GM12878 (cell line): ENCODE results near the gene KCNB1. TPM values are rescaled to one million over a fixed set of nuclear protein-coding genes. Genes with fewer than 3 reads are reported as not detected.

Experiments
- ATAC-seq: fragments of 200-7000 bp; cut with Tn5 transposase; 3 replicates; pipeline ENCODE4 v1.9.1; 2020; ENCODE audit warnings: mild to moderate bottlenecking, moderate library complexity
- BruUV-seq: library from RNA; stranded (reverse); fragments of 400-500 nt; replicated peaks from 2 replicates; lab custom pipeline; 2021; lab: Mats Ljungman, UMichigan
- CTCF ChIA-PET: fragments of 300-600 bp; sonication (Branson Sonifier 250); formaldehyde crosslinking; extraction: SDS; loops from one replicate; lab custom pipeline; 2021; ENCODE audit warnings: inconsistent platforms; lab: Yijun Ruan, JAX
- POLR2A ChIA-PET: fragments of 350-600 bp; formaldehyde crosslinking; extraction: SDS; loops from one replicate; lab custom pipeline; 2021; ENCODE audit warnings: inconsistent platforms; lab: Charles Lee
- RAD21 ChIA-PET: fragments of 300-600 bp; sonication (Branson Sonifier 250); formaldehyde crosslinking; loops from one replicate; lab custom pipeline; 2023; ENCODE audit warnings: antibody characterized with exemption; ENCODE audit not compliant: unreplicated experiment; lab: Charles Lee
- SMC1A ChIA-PET: fragments of 300-600 bp; sonication (Branson Sonifier 250); formaldehyde crosslinking; loops from one replicate; lab custom pipeline; 2023; ENCODE audit not compliant: unreplicated experiment, uncharacterized antibody; lab: Charles Lee
- DNase-seq: peaks from one replicate; pipeline ENCODE4 v3.0.0-alpha.2; 2011; ENCODE audit warnings: low read depth, low spot score
- FAIRE-seq: peaks from 3 replicates; lab custom pipeline; 2011; peaks lifted over from hg19 to GRCh38; lab: Jason Lieb, UNC
- H2AFZ ChIP-seq: 2 replicates; pipeline ENCODE4 v1.6.0; 2011; ENCODE audit warnings: low read depth, low read length, control low read depth; ENCODE audit not compliant: control insufficient read depth
- H3K27ac ChIP-seq: 2 replicates; pipeline ENCODE4 v1.5.1; 2011; ENCODE audit warnings: control low read depth; ENCODE audit not compliant: control insufficient read depth, insufficient read depth
- H3K27me3 ChIP-seq, 2 experiments: replicated peaks in 1 of 2; 2 replicates each; pipeline versions ENCODE4 v1.6.0 to v1.6.1; 2011; ENCODE audit warnings: low read length in 1 of 2; ENCODE audit not compliant: control insufficient read depth in 2 of 2, insufficient read depth in 2 of 2
- H3K36me3 ChIP-seq, 2 experiments: 2 replicates each; pipeline ENCODE4 v1.5.1; 2011; ENCODE audit warnings: low read length in 1 of 2; ENCODE audit not compliant: control insufficient read depth in 2 of 2, insufficient read depth in 2 of 2
- H3K4me1 ChIP-seq: 2 replicates; pipeline ENCODE4 v1.6.1; 2011; ENCODE audit warnings: mild to moderate bottlenecking, low read length, moderate library complexity, mixed read lengths; ENCODE audit not compliant: control insufficient read depth, insufficient read depth
- H3K4me2 ChIP-seq: 2 replicates; pipeline ENCODE4 v1.6.0; 2011; ENCODE audit warnings: control low read depth; ENCODE audit not compliant: control insufficient read depth, insufficient read depth
- H3K4me3 ChIP-seq: fragments of 200-600 bp; sonication (generic); 2 replicates; pipeline ENCODE4 v1.5.1; 2016
- H3K79me2 ChIP-seq: 2 replicates; pipeline ENCODE4 v1.6.0; 2011; ENCODE audit warnings: low read length; ENCODE audit not compliant: control insufficient read depth, insufficient read depth
- H3K9ac ChIP-seq: 2 replicates; pipeline ENCODE4 v1.8.0; 2011; ENCODE audit warnings: low read length, control low read depth, mixed read lengths; ENCODE audit not compliant: control insufficient read depth, insufficient read depth
- H3K9me3 ChIP-seq: replicated peaks from 3 replicates; pipeline ENCODE4 v1.5.1; 2011; ENCODE audit warnings: mild to moderate bottlenecking, low read length; ENCODE audit not compliant: control insufficient read depth, insufficient read depth
- H4K20me1 ChIP-seq: 2 replicates; pipeline ENCODE4 v1.6.0; 2011; ENCODE audit not compliant: control insufficient read depth, insufficient read depth
- CEBPB ChIP-seq, 2 experiments: fragments of 150-350 bp in 1 of 2; IDR thresholded peaks; 2 replicates each; pipeline ENCODE4 v1.6.1; 2012 to 2014; ENCODE audit warnings: low read depth in 2 of 2, low read length in 2 of 2, borderline replicate concordance in 1 of 2, inconsistent platforms in 1 of 2
- IKZF2 ChIP-seq, 2 experiments: fragments of 450-650 bp; IDR thresholded peaks; 2 replicates each; pipeline ENCODE4 v1.6.1; 2017; ENCODE audit warnings: mild to moderate bottlenecking in 2 of 2, moderate library complexity in 2 of 2
- IRF3 ChIP-seq: fragments of 450-650 bp; IDR thresholded peaks from 2 replicates; pipeline ENCODE4 v1.6.1; 2014; ENCODE audit warnings: mild to moderate bottlenecking
- KLF5 ChIP-seq: fragments of 450-650 bp; IDR thresholded peaks from 2 replicates; pipeline ENCODE4 v1.6.1; 2014; ENCODE audit warnings: mild to moderate bottlenecking; ENCODE audit not compliant: partially characterized antibody
- MEF2A ChIP-seq: IDR thresholded peaks from 2 replicates; pipeline ENCODE4 v1.6.1; 2011; ENCODE audit warnings: low read depth, mild to moderate bottlenecking, low read length, moderate library complexity; ENCODE audit not compliant: insufficient read depth
- MTA2 ChIP-seq: fragments of 450-650 bp; IDR thresholded peaks from 2 replicates; pipeline ENCODE4 v1.6.1; 2016; ENCODE audit warnings: low read depth, mild to moderate bottlenecking, moderate library complexity
- NR2F1 ChIP-seq: fragments of 450-650 bp; conservative IDR thresholded peaks from 2 replicates; pipeline ENCODE4 v1.6.1; 2017; ENCODE audit warnings: mild to moderate bottlenecking
- RB1 ChIP-seq: fragments of 450-650 bp; formaldehyde crosslinking; IDR thresholded peaks from 2 replicates; pipeline ENCODE4 v1.6.1; 2017; ENCODE audit warnings: mild to moderate bottlenecking, borderline replicate concordance
- RBBP5 ChIP-seq: fragments of 200-600 bp; sonication (generic); conservative IDR thresholded peaks from 2 replicates; pipeline ENCODE4 v1.6.1; 2016
- RELA ChIP-seq: fragments of 450-650 bp; IDR thresholded peaks from 2 replicates; pipeline ENCODE4 v1.8.0; 2014; ENCODE audit warnings: borderline replicate concordance; ENCODE audit not compliant: partially characterized antibody
- REST ChIP-seq: IDR thresholded peaks from 2 replicates; pipeline ENCODE4 v1.6.1; 2012; ENCODE audit warnings: mild to moderate bottlenecking, low read depth, low read length
- SUZ12 ChIP-seq: fragments of 200-600 bp; sonication (generic); IDR thresholded peaks from one replicate; pipeline ENCODE4 v1.6.1; 2018; ENCODE audit warnings: antibody characterized with exemption, mild to moderate bottlenecking; ENCODE audit not compliant: unreplicated experiment
- WRNIP1 ChIP-seq: IDR thresholded peaks from 2 replicates; pipeline ENCODE4 v1.6.1; 2011; ENCODE audit warnings: low read depth, low read length, improper control_type of control experiment, borderline replicate concordance
- ZBTB11 ChIP-seq: fragments of 450-650 bp; formaldehyde crosslinking; IDR thresholded peaks from 2 replicates; pipeline ENCODE4 v1.5.0; 2022; ENCODE audit warnings: mild to moderate bottlenecking, missing genetic modification characterization
- WGBS: methylation state at CpG from one replicate; pipeline ENCODE4 v1.1.6; 2016; ENCODE audit warnings: low lambda C conversion rate; ENCODE audit not compliant: insufficient replicate concordance, insufficient coverage; ENCODE audit errors: missing lambda C conversion rate; 5-methylcytosine and 5-hydroxymethylcytosine counted together
- in situ Hi-C: fragments of 300-500 bp; cut with MboI; formaldehyde crosslinking; loops from 9 replicates; pipeline ENCODE4 v1.14.3; 2018; ENCODE audit warnings: mixed read lengths
- intact Hi-C: fragments of 100-400 bp; cut with micrococcal nuclease; formaldehyde crosslinking; loops from one replicate; pipeline ENCODE4 v1.14.2; 2022; ENCODE audit not compliant: unreplicated experiment
- polyA plus RNA-seq, 11 experiments: library from polyadenylated mRNA; depleted of rRNA in 4 of 11; unstranded in 6 of 11; stranded (reverse) in 5 of 11; fragments of >200 nt; fragmentation: Nextera tagmentation in 4 of 11; fragmentation: Illumina TruSeq in 1 of 11; extraction: Ambion mirVana in 4 of 11; extraction: Trizol in 1 of 11; gene quantifications; 1 replicate in 1 of 11; 2 replicates in 10 of 11; pipeline versions ENCODE4 v1.2.1 to v1.2.3, GENCODE V29; 2011 to 2016; ENCODE audit warnings: inconsistent platforms in 2 of 11, missing spikeins in 2 of 11, low read depth in 1 of 11
- total RNA-seq, 4 experiments: library from RNA; depleted of rRNA in 3 of 4; stranded (reverse); fragments of >200 nt in 3 of 4; fragmentation: Illumina TruSeq in 1 of 4; extraction: Trizol in 1 of 4; gene quantifications; 2 replicates each; pipeline versions ENCODE4 v1.2.1 to v1.2.3, GENCODE V29; 2013 to 2021

Gene KCNB1
- total and polyA plus RNA-seq, 10 of the 15 experiments (the other 5 are each of a cell fraction or from before 2014, with no cell fraction given): 0.02 to 0.08 (median 0.03) TPM; not detected in 7

GRCh38 chr20:49360242-49360968 lies 122.1 kb downstream of the KCNB1 start (continued):
- TF ChIP-seq WRNIP1 (no peak), CEBPB (IDR thresholded peaks at IDR 0.05; ENCODE audit: borderline replicate concordance in 1 of 2, low read depth in 2 of 2, low read length in 2 of 2) (no peak)

- WGBS: 44% methylated on average over 3 of the region's 3 CpGs
- no peaks in the 10 kb centered on the region for H3K36me3 ChIP-seq
- RAD21 ChIA-PET: interaction anchor here (0.5 kb wide), 1 partner anchor 277 kb away, joined by 3 read pairs; no protein-coding TSS in a partner anchor
- no TSS peak for BruUV-seq
- no peak overlapping the region for H3K9ac ChIP-seq
- H3K4me2 ChIP-seq: no peak overlapping the region
- no peak for ATAC-seq
- intact Hi-C loops (no loop called here), in situ Hi-C loops (no loop called here)
- H3K4me1 ChIP-seq: no peaks in the 10 kb centered on the region
- H4K20me1 ChIP-seq: no peaks in the 10 kb centered on the region
- no peaks in the 10 kb centered on the region for H3K9me3 ChIP-seq
- no peak for FAIRE-seq
- peaks cover 0 to 1% of the 10 kb centered on the region in 2 experiments; a peak in 3 of 4 replicates for H3K27me3 ChIP-seq
- no peak overlapping the region for H3K27ac ChIP-seq
- H3K79me2 ChIP-seq: no peaks in the 10 kb centered on the region
- SMC1A ChIA-PET: no interaction called here
- no peak for DNase-seq
- no peak overlapping the region for H2AFZ ChIP-seq
- CTCF ChIA-PET: interaction anchor here (0.6 to 0.7 kb wide), 2 partner anchors 673 to 1341 kb away, joined by 3 read pairs; no protein-coding TSS in a partner anchor
- H3K4me3 ChIP-seq: no peak overlapping the region
- POLR2A ChIA-PET: no interaction called here
- TF ChIP-seq NR2F1 (no peak), RBBP5 (no peak), IKZF2 (IDR thresholded peaks at IDR 0.05) (no peak), RB1 (no peak), IRF3 (no peak), SUZ12 (no peak), MTA2 (no peak), REST (no peak), KLF5 (no peak), ZBTB11 (CRISPR knock-in tag) (no peak), RELA (no peak), MEF2A (no peak)
Observed at GRCh38 chr20:49356676-49357075, 125.8 kb downstream of the KCNB1 start.
